GM23338 (cell line): ENCODE results near the gene CEP350. TPM values are rescaled to one million over a fixed set of nuclear protein-coding genes. Genes with fewer than 3 reads are reported as not detected.

Source experiments
- ATAC-seq: fragments of 200-7000 bp; cut with Tn5 transposase; 3 replicates; pipeline ENCODE4 v1.9.1; 2020
- DNase-seq: peaks from one replicate; pipeline ENCODE4 v3.0.0-alpha.2; 2015; ENCODE audit warnings: low spot score
- H2AFZ ChIP-seq: fragments of 200-600 bp; sonication (generic); 2 replicates; pipeline ENCODE4 v1.8.0; 2016; ENCODE audit warnings: antibody characterized with exemption, mild to moderate bottlenecking, moderate library complexity
- H3F3A ChIP-seq: fragments of 200-600 bp; sonication (generic); replicated peaks from 2 replicates; pipeline ENCODE4 v1.8.0; 2017; ENCODE audit warnings: antibody characterized with exemption, mixed run types, low read depth
- H3K27ac ChIP-seq: fragments of 200-600 bp; sonication (generic); 2 replicates; pipeline ENCODE4 v1.6.1; 2016; ENCODE audit warnings: low read depth
- H3K27me3 ChIP-seq: fragments of 200-600 bp; sonication (generic); 2 replicates; pipeline ENCODE4 v1.8.0; 2016; ENCODE audit warnings: mild to moderate bottlenecking, mixed run types, moderate library complexity; ENCODE audit not compliant: insufficient read depth
- H3K36me3 ChIP-seq: fragments of 200-600 bp; sonication (generic); 2 replicates; pipeline ENCODE4 v1.8.0; 2016; ENCODE audit warnings: mild to moderate bottlenecking; ENCODE audit not compliant: insufficient read depth
- H3K4me1 ChIP-seq: fragments of 200-600 bp; sonication (generic); 2 replicates; pipeline ENCODE4 v1.8.0; 2016; ENCODE audit warnings: mild to moderate bottlenecking, moderate library complexity; ENCODE audit not compliant: insufficient read depth
- H3K4me2 ChIP-seq: fragments of 200-600 bp; sonication (generic); 2 replicates; pipeline ENCODE4 v1.7.1; 2017; ENCODE audit warnings: mixed run types
- H3K4me3 ChIP-seq: fragments of 200-600 bp; sonication (generic); 2 replicates; pipeline ENCODE4 v1.6.1; 2016; ENCODE audit warnings: mixed run types
- H3K79me2 ChIP-seq: fragments of 200-600 bp; sonication (generic); replicated peaks from 2 replicates; pipeline ENCODE4 v1.8.0; 2017; ENCODE audit warnings: mild to moderate bottlenecking; ENCODE audit not compliant: insufficient read depth
- H3K9me2 ChIP-seq: fragments of 200-600 bp; sonication (generic); 2 replicates; pipeline ENCODE4 v1.8.0; 2017; ENCODE audit not compliant: insufficient read depth
- H4K20me1 ChIP-seq: fragments of 200-600 bp; sonication (generic); replicated peaks from 2 replicates; pipeline ENCODE4 v1.8.0; 2017; ENCODE audit warnings: mild to moderate bottlenecking; ENCODE audit not compliant: insufficient read depth
- H3K27ac Mint-ChIP-seq: 2 replicates; pipeline ENCODE4 v1.8.0; 2020; ENCODE audit warnings: inconsistent platforms, mild to moderate bottlenecking, moderate library complexity, mixed read lengths
- H3K27me3 Mint-ChIP-seq: 3 replicates; pipeline ENCODE4 v1.8.0; 2022; ENCODE audit warnings: low read depth, mild to moderate bottlenecking, moderate library complexity, mixed read lengths, inconsistent platforms; ENCODE audit not compliant: insufficient read depth, poor library complexity
- H3K36me3 Mint-ChIP-seq: 3 replicates; pipeline ENCODE4 v1.8.0; 2021; ENCODE audit warnings: low read depth, mild to moderate bottlenecking, inconsistent platforms, moderate library complexity, mixed read lengths
- H3K4me1 Mint-ChIP-seq: 3 replicates; pipeline ENCODE4 v1.8.0; 2020; ENCODE audit warnings: mild to moderate bottlenecking, inconsistent platforms, mixed read lengths
- H3K4me3 Mint-ChIP-seq: 3 replicates; pipeline ENCODE4 v1.8.0; 2021; ENCODE audit warnings: moderate library complexity, mild to moderate bottlenecking, inconsistent platforms, mixed read lengths
- H3K9me3 Mint-ChIP-seq: 3 replicates; pipeline ENCODE4 v1.8.0; 2020; ENCODE audit warnings: moderate library complexity, mild to moderate bottlenecking, inconsistent platforms, mixed read lengths
- CREB1 ChIP-seq: fragments of 250-450 bp; sonication (Bioruptor Pico); IDR thresholded peaks from 2 replicates; pipeline ENCODE4 v1.5.0; 2020; ENCODE audit warnings: low read depth, mild to moderate bottlenecking, moderate library complexity
- CTCF ChIP-seq, 2 experiments: fragments of 200-600 bp in 1 of 2; sonication (generic) in 1 of 2; conservative IDR thresholded peaks; 2 replicates each; pipeline versions ENCODE4 v1.5.1 to v1.6.1; 2016 to 2017; ENCODE audit warnings: antibody characterized with exemption in 2 of 2, low read depth in 2 of 2, mild to moderate bottlenecking in 2 of 2, moderate library complexity in 1 of 2
- ETS1 ChIP-seq: IDR thresholded peaks from 2 replicates; pipeline ENCODE4 v1.6.1; 2016; ENCODE audit warnings: antibody characterized with exemption
- EZH2 ChIP-seq: fragments of 200-600 bp; sonication (generic); IDR thresholded peaks from one replicate; pipeline ENCODE4 v1.8.0; 2017; ENCODE audit warnings: antibody characterized with exemption, mild to moderate bottlenecking, low read depth; ENCODE audit not compliant: unreplicated experiment
- EZH2phosphoT487 ChIP-seq: fragments of 200-600 bp; sonication (generic); IDR thresholded peaks from one replicate; pipeline ENCODE4 v1.8.1; 2018; ENCODE audit warnings: antibody characterized with exemption; ENCODE audit not compliant: unreplicated experiment
- JUNB ChIP-seq: IDR thresholded peaks from one replicate; pipeline ENCODE4 v1.6.1; 2016; ENCODE audit warnings: antibody characterized with exemption; ENCODE audit not compliant: unreplicated experiment
- NANOG ChIP-seq: IDR thresholded peaks from 2 replicates; pipeline ENCODE4 v1.6.1; 2016; ENCODE audit warnings: antibody characterized with exemption, borderline replicate concordance
- POLR2AphosphoS5 ChIP-seq: IDR thresholded peaks from 2 replicates; pipeline ENCODE4 v1.6.1; 2016; ENCODE audit warnings: antibody characterized with exemption, low read depth
- REST ChIP-seq: IDR thresholded peaks from one replicate; pipeline ENCODE4 v1.6.1; 2018; ENCODE audit warnings: antibody characterized with exemption; ENCODE audit not compliant: unreplicated experiment
- STAT1 ChIP-seq: IDR thresholded peaks from one replicate; pipeline ENCODE4 v1.6.1; 2016; ENCODE audit warnings: antibody characterized with exemption; ENCODE audit not compliant: unreplicated experiment
- ZNF114 ChIP-seq: fragments of 250-450 bp; sonication (Bioruptor Pico); IDR thresholded peaks from 2 replicates; pipeline ENCODE4 v1.5.0; 2020; ENCODE audit warnings: mild to moderate bottlenecking, moderate library complexity
- ZNF331 ChIP-seq: fragments of 250-450 bp; sonication (Bioruptor Pico); IDR thresholded peaks from 2 replicates; pipeline ENCODE4 v1.5.0; 2020; ENCODE audit warnings: low read depth, mild to moderate bottlenecking, moderate library complexity
- ZNF462 ChIP-seq: fragments of 250-450 bp; sonication (Bioruptor Pico); IDR thresholded peaks from 2 replicates; pipeline ENCODE4 v1.5.0; 2020; ENCODE audit warnings: mild to moderate bottlenecking, moderate library complexity
- polyA plus RNA-seq: library from polyadenylated mRNA; unstranded; fragments of >200 nt; fragmentation: Nextera tagmentation; extraction: Ambion mirVana; gene quantifications from 2 replicates; pipeline ENCODE4 v1.2.1, GENCODE V29; 2016
- total RNA-seq: library from RNA; depleted of rRNA; stranded (reverse); fragments of >200 nt; shearing (Covaris generic); gene quantifications from 2 replicates; pipeline ENCODE4 v1.2.3, GENCODE V29; 2014

Gene CEP350
- total and polyA plus RNA-seq, 2 experiments from 2014 or later = 23.4 to 36.8 TPM

GRCh38 chr1:180084867-180085266 lies 130.3 kb downstream of the CEP350 start:
- no peaks in the 10 kb centered on the region; the same call in 1 of the 2 replicates for H3K36me3 ChIP-seq
- no peaks in the 10 kb centered on the region for H3K9me2 ChIP-seq
- H3F3A ChIP-seq = no peaks in the 10 kb centered on the region
- ATAC-seq (no peak), DNase-seq (no peak)
- H3K27ac Mint-ChIP-seq = no peak overlapping the region
- H3K4me1 ChIP-seq = no peaks in the 10 kb centered on the region
- H3K4me1 Mint-ChIP-seq = no peaks in the 10 kb centered on the region
- no peak overlapping the region for H3K4me3 Mint-ChIP-seq
- no peak overlapping the region for H3K4me2 ChIP-seq
- H2AFZ ChIP-seq = no peak overlapping the region
- H3K4me3 ChIP-seq = no peak overlapping the region
- no peak for TF ChIP-seq POLR2AphosphoS5
- no peak for TF ChIP-seq NANOG
- no peak for TF ChIP-seq ZNF114
- no peak for TF ChIP-seq ZNF462 (CRISPR knock-in tag)
- no peak for TF ChIP-seq REST
- TF ChIP-seq ZNF331 (CRISPR knock-in tag) = no peak
- no peak for TF ChIP-seq CTCF (conservative IDR thresholded peaks at IDR 0.05; ENCODE audit: low read depth in 2 of 2)
- TF ChIP-seq JUNB = no peak
- no peak for TF ChIP-seq EZH2
- TF ChIP-seq CREB1 (CRISPR knock-in tag) = no peak
- no peak for TF ChIP-seq ETS1
- no peak for TF ChIP-seq STAT1
- no peak for TF ChIP-seq EZH2phosphoT487
- no peaks in the 10 kb centered on the region for H4K20me1 ChIP-seq
- H3K27ac ChIP-seq = no peak overlapping the region
- peaks cover 8% of the 10 kb centered on the region for H3K36me3 Mint-ChIP-seq
- no peaks in the 10 kb centered on the region for H3K9me3 Mint-ChIP-seq
- no peaks in the 10 kb centered on the region for H3K79me2 ChIP-seq
- peaks cover 3% of the 10 kb centered on the region for H3K27me3 Mint-ChIP-seq
- H3K27me3 ChIP-seq = no peaks in the 10 kb centered on the region
